ENCODE results near the gene DLG5.

DLG5 gene

DNA sequence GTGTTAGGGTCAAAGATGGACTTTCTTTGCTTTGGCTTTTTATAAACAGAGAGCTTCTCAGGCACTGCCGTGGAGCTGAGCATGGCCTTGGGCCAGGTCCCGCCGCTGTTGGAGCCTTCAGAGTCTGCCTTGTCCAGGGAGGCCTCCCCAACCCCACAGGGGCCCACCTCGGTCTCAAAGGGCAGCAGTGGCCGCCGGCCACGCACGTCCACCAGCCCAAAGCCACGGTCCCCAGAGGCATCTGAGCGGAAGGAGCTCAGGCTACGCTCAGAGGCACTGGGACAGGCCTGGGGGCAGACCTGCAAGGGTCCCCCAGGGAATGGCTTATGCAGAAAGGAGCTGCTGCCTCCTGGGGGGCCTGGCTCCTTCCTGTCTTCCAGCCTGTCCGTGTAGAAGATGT, 105.0 kb downstream of the DLG5 start:
- CTCF ChIA-PET: interaction anchor here (0.6 kb wide), 1 partner anchor 9 kb away, joined by 4 read pairs; no protein-coding TSS in a partner anchor
- H3K27ac ChIP-seq: peak overlapping the region; percentile 75
- POLR2A ChIA-PET (ENCODE audit: low non-redundant PET): no interaction called here
- TF ChIP-seq CTCF (conservative IDR thresholded peaks at IDR 0.05; ENCODE audit: low read depth): no peak
- no peak for DNase-seq (ENCODE audit: low spot score)

GRCh38 chr10:77821036-77821435, 105.5 kb downstream of the DLG5 start:
- DNase-seq (ENCODE audit: low spot score): no peak
- peak overlapping the region; percentile 75 for H3K27ac ChIP-seq
- TF ChIP-seq CTCF (conservative IDR thresholded peaks at IDR 0.05; ENCODE audit: low read depth): no peak
- ChIA-PET CTCF (interaction anchor here (0.6 kb wide), 1 partner anchor 10 kb away, joined by 4 read pairs; no protein-coding TSS in a partner anchor), POLR2A (ENCODE audit: low non-redundant PET) (no interaction called here)

GRCh38 chr10:77820349-77820748, 106.2 kb downstream of the DLG5 start:
- peak overlapping the region; percentile 75 for H3K27ac ChIP-seq
- TF ChIP-seq CTCF (conservative IDR thresholded peaks at IDR 0.05; ENCODE audit: low read depth): no peak
- peak; percentile 49 for DNase-seq (ENCODE audit: low spot score)
- ChIA-PET POLR2A (ENCODE audit: low non-redundant PET) (no interaction called here), CTCF (no interaction called here)

DNA sequence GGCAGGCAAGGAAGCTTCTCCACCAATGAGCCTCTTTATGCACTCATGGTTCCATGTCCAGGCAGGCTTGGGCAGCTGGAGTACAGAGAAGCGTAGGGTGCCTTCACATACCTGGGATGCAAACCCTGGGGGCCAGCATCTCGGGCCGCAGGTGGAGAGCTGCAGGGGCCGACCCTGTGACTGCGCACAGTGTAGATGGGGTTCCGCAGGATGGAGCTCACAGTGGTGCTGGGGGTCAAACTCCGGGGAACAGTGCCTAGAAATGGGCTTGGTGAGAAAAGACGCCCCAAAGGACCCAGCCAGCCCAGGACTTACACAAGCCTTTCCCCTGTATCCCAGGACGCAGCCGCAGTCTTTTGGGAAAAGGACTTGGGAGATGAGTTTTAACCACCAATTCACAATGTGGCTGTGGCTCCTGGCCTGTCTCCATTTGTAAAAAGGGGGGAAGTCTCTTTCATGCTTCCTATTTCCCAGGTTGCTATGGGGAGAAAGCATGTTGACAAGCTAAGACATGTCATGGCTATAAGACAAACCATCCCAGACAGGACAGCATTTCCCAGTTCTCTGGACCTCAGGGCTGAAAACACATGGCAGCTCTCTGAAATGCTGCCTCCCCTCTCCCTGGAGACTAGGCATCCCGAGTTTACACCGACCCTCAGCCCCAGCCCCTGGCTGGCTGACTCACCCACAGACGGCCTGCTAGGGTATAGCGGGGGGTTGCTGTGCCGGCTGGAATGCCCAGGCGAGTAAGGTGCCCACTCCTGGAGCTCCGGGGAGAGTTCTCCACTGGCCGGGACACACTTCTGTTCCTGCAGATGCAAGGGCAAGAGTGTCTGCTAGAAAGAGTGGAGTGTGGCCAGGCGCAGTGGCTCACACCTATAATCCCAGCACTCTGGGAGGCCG, 107.1 kb downstream of the DLG5 start:
- TF ChIP-seq CTCF (conservative IDR thresholded peaks at IDR 0.05; ENCODE audit: low read depth): no peak
- peak overlapping the region; percentile 75 for H3K27ac ChIP-seq
- CTCF ChIA-PET: interaction anchor here (0.6 kb wide), 2 partner anchors 148 to 159 kb away, joined by 3 to 5 read pairs; no protein-coding TSS in a partner anchor
- POLR2A ChIA-PET (ENCODE audit: low non-redundant PET): no interaction called here
- peak; percentile 74 for DNase-seq (ENCODE audit: low spot score)

DNA sequence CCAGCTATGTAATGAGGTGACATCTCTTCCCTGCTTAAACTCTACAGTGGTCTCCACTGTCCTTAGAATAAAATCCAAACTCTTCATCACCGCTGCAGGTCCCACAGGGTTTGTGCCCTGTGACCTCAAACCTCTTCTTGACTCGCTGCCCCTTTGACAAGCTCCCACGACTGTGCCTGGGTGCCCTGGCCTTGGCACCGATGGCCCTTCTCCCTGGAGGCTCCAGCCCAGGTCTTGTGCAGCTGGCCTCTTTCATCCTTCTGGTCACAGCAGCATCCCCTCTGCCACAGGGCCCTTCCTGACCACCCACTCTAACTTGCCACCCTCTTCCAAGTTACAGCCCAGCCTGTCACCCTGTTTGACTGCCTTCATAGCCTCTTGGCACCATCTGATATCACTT, 108.2 kb downstream of the DLG5 start:
- DNase-seq (ENCODE audit: low spot score): no peak
- no peak for TF ChIP-seq CTCF (conservative IDR thresholded peaks at IDR 0.05; ENCODE audit: low read depth)
- peak overlapping the region; percentile 16 for H3K27ac ChIP-seq
- CTCF ChIA-PET: no interaction called here
- POLR2A ChIA-PET (ENCODE audit: low non-redundant PET): no interaction called here

DNA sequence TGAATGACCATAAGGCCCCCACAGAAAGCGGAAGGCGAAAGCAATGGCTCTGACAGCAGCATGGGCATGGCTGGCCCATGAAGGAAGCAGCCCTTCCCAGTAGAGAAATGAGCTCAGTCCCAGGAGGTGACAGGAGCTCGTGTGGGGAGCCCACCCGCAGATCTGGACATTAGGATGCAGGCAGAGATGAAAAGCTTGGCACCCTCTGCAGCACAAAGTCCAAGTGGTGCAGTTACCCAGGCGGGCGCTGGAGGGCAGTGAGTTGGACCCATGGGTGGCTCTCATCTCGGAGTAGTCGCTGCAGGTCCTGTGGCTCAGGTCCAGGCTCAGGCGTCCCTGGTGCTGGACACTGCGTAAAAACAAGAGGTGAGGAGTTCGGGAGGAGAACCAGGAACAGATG, 109.0 kb downstream of the DLG5 start:
- ChIA-PET POLR2A (ENCODE audit: low non-redundant PET) (no interaction called here), CTCF (no interaction called here)
- DNase-seq (ENCODE audit: low spot score): no peak
- no peak for TF ChIP-seq CTCF (conservative IDR thresholded peaks at IDR 0.05; ENCODE audit: low read depth)
- peak overlapping the region; percentile 16 for H3K27ac ChIP-seq
